GM18868 (cell line): ENCODE results near the gene ZNF568.

Source experiments
- ATAC-seq: cut with Tn5 transposase; IDR thresholded peaks from one replicate; pipeline ENCODE4 v1.9.1; 2021; ENCODE audit warnings: mild to moderate bottlenecking, moderate library complexity; ENCODE audit not compliant: unreplicated experiment

Gene ZNF568

DNA sequence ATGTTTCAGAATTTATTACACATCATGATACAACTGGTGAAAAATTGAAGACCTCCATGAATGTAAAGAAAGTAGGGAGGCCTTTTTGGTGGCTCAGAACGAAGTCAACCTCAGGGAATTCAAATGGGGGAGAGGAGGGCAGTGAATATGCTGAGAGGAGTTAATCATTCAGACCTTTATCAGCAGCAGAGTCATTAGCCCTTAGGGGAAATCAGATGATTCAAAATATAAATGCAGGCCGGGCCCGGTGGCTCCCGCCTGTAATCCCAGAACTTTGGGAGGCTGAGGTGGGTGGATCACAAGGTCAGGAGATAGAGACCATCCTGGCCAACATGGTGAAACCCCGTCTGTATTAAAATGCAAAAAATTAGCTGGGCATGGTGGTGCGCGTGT, 81.7 kb downstream of the ZNF568 start:
- no peak for ATAC-seq

DNA sequence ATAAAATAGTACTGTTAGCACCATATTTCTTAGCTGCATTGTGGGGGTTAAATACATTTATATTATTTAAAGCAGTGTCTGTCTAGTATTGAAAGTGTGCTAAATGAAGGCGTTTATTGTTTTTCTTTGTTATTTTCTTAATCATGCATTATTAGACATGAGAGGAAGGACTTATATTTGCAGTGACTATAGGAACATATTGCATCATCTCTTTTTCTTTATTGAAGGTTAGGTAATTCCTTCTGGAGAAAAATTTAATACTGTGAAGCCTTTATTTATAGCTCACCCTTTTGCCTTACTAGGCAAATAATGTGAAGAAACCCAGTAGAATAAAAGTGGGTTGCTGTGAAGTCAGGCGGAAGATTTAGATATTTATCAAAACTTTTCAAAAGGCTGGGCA, 83.2 kb downstream of the ZNF568 start:
- no peak for ATAC-seq

DNA sequence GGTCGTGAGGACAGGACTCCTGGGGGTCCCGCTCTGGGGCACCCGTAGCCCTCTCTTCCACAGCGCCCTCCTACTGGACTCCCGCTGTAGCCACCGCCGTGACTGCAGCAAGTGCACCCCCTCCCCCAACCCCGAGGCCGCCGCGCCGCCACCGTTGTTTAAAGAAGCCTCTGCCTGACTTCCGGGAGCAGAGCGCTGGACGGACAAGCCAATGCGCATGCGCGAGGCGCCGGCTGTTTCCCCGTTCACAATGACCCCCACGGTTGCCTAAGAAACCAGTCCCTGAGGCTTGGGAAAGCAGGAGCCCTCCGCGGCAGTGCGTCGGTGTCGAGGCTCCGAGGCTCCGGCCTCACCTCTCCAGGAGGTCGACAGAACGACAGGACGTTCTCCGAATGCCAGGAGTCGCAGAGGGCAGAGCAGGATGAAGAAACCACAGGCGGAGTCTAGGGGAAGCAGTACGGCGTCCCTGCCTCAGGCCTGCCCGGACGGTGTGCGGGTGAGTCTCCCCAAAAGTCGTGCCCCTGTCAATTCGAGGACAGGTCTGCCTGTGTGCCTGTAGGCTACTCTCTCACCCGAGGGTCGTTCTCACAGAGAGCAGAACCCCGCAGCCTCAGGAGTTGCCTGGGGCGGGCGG, 91.6 kb downstream of the ZNF568 start:
- no peak for ATAC-seq

DNA sequence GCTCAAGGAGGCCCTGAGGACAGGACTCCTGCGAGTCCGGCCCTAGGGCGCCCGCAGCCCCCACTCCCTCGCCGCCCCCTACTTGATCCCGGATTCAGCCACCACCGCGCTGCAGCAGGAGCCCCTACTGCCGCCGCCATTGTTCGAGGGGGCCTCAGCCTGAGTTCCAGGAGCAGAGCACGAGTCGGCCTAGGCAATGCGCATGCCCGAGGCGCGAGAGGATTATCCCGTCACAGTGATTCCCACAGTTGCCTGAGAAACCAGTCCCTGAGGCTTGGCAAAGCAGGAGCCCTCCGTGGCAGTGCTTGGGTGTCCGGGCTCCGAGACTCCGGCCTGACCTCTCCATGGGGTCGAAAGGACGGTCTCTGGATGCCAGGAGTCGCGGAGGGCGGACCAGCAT, 93.7 kb downstream of the ZNF568 start:
- ATAC-seq: no peak

DNA sequence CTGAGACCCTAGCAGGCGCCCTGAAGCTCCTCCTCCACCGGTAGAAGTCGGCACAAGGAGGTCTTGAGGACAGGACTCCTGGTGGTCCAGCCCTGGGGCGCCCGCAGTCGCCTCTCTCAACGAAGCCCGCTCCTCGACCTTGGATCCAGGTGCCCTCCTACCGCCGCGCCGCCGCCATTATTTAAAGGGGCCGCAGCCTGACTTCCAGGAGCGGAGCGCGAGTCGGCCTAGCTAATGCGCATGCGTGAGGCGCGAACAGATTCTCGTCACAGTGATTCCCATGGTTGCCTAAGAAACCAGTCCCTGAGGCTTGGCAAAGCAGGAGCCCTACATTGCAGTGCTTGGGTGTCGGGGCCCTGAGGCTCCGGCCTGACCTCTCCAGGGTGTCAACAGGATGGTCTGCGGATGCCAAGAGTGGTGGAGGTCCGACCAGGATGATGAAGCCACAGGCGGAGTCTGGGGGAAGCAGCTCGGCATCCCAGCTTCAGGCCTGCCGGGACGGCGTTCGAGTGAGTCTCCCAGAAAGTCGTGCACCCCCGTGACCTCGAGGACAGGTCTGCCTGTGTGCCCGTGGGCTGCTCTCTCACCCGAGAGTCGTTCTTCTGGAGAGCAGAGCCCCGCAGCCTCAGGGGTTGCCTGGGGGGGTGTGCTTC, 96.1 kb downstream of the ZNF568 start:
- ATAC-seq: no peak

DNA sequence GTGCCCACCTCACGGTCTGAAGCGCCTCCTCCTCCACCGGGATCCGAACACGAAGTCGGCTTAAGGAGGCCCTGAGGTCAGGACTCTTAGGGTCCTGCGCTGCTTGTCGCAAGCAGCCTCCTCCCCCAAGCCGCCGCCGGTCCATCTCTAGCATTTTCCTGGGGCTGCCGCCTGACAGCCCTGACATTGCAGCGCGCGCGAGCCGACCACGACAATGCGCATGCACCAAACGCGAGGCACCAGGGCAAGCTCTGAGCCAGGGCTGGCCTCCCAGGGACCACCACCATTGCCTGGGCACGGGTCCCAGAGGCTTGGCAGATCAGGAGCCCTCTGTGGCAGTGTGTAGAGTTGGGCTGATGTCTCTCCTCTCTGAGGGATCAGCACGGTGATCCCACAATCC, 98.3 kb downstream of the ZNF568 start:
- no peak for ATAC-seq

DNA sequence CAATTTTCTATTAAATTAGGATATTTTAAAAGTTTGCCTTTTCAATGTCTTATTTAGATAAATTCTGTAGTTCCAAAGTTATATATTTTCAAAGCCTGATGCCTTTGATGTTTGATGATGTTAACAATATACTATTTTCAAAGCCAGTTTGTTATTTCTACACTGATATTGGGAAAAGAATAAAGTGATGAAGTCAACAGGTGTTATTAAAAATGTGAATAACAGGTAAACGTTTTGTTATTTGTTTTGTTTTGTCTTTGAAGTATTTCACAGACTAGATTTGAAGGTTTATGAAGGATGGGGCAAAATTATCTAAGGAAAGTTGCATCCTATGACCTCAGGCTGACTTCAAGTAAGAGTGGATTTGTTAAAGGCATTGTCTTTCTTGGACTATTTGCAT, 129.0 kb downstream of the ZNF568 start:
- ATAC-seq: no peak
